ENCODE data around the gene PAN3.

Gene PAN3

GRCh38 chr13:28340272-28340793, 202.0 kb downstream of the PAN3 start:
- no peak for DNase-seq

GRCh38 chr13:28342251-28342650, 203.9 kb downstream of the PAN3 start:
- no peak for DNase-seq

- no peak for DNase-seq
These were observed 205.8 kb downstream of the PAN3 start for GRCh38 chr13:28344163-28344562.

All from NCI-H748 treated with DMSO at 0.1 percent for 48 hours (cell line).